Uterus (tissue), 2 donors: ENCODE results near the gene HYKK.

Experiments
- POLR2A ChIP-seq, 2 donors: fragments of 450-650 bp; IDR thresholded peaks; one replicate each; pipeline ENCODE4 v1.6.1; 2016; ENCODE audit warnings: antibody characterized with exemption in 2 of 2, mild to moderate bottlenecking in 1 of 2, moderate library complexity in 1 of 2
- TF ChIP-seq, protein P1 (sequence below), 4 experiments: fragments of 200-600 bp in 2 of 4; fragments of 450-650 bp in 2 of 4; sonication (generic) in 2 of 4; IDR thresholded peaks; one replicate each; pipeline ENCODE4 v1.5.1; 2016 to 2019; ENCODE audit warnings: antibody characterized with exemption in 4 of 4, mild to moderate bottlenecking in 2 of 4, moderate library complexity in 1 of 4

DNA sequence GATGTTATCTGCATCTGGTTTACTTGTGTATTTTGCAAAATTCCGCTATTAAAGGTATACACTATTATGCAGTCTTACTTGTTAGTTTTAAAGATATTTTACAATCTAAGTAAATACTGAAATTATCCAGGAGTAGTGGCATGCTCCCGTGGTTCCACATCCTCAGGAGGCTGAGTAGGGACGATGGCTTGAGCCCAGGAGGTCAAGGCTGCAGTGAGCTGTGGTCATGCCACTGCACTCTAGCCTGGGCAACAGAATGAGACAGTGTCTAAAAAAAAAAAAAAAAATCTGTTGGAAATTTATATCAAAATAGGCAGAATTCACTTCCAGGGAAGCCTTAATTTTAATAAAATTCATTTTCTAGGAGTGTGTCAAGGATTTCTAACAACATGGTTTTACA, 27.7 kb upstream of the HYKK start:
- TF ChIP-seq, protein P1, sequence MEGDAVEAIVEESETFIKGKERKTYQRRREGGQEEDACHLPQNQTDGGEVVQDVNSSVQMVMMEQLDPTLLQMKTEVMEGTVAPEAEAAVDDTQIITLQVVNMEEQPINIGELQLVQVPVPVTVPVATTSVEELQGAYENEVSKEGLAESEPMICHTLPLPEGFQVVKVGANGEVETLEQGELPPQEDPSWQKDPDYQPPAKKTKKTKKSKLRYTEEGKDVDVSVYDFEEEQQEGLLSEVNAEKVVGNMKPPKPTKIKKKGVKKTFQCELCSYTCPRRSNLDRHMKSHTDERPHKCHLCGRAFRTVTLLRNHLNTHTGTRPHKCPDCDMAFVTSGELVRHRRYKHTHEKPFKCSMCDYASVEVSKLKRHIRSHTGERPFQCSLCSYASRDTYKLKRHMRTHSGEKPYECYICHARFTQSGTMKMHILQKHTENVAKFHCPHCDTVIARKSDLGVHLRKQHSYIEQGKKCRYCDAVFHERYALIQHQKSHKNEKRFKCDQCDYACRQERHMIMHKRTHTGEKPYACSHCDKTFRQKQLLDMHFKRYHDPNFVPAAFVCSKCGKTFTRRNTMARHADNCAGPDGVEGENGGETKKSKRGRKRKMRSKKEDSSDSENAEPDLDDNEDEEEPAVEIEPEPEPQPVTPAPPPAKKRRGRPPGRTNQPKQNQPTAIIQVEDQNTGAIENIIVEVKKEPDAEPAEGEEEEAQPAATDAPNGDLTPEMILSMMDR (IDR thresholded peaks at IDR 0.05), result no peak
- TF ChIP-seq POLR2A (IDR thresholded peaks at IDR 0.05), result no peak
